ENCODE data around the gene BIRC6. TPM values are rescaled to one million over a fixed set of nuclear protein-coding genes. Genes with fewer than 3 reads are reported as not detected.

Gene BIRC6
- total RNA-seq, 1 donor, result 298 TPM

- peaks cover 22% of the 10 kb centered on the region for H3K4me1 ChIP-seq (ENCODE audit: insufficient read depth, low read length)
- no peaks in the 10 kb centered on the region for H3K9me3 ChIP-seq (ENCODE audit: low read depth, low read length)
- no peak overlapping the region for H3K4me3 ChIP-seq (ENCODE audit: low read length)
- H3K27me3 ChIP-seq (ENCODE audit: insufficient read depth, low read length), result no peaks in the 10 kb centered on the region
Measured at GRCh38 chr2:32558492-32558891, 201.7 kb downstream of the BIRC6 start.

DNA sequence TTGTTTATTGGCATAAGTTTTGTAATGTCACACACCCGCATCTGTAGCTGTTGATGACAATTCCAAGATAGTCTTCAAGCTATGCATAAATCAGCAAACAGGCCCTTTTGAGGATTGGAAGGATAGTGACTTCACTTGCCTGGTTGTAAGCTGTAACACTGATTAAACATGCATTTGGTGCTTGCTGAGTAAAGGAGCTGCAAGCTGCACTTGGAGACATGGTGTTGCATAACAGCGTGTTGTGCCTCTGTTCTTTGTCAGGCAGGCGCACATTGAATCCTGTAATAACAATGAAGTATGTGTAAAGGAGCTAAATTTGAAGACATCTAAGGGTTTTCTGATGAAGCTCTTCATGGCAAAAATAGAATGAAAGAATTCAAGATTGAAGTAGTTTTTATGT is 202.3 kb downstream of the BIRC6 start:
- no peak overlapping the region for H3K4me3 ChIP-seq (ENCODE audit: low read length)
- H3K27me3 ChIP-seq (ENCODE audit: insufficient read depth, low read length), result no peaks in the 10 kb centered on the region

GRCh38 chr2:32562906-32563305 is 206.1 kb downstream of the BIRC6 start:
- H3K4me3 ChIP-seq (ENCODE audit: low read length), result no peak overlapping the region
- peaks cover 22% of the 10 kb centered on the region for H3K4me1 ChIP-seq (ENCODE audit: insufficient read depth, low read length)
- H3K27me3 ChIP-seq (ENCODE audit: insufficient read depth, low read length), result no peaks in the 10 kb centered on the region
- H3K9me3 ChIP-seq (ENCODE audit: low read depth, low read length), result peaks cover 8% of the 10 kb centered on the region

More for the DNA sequence above, 202.3 kb downstream of the BIRC6 start:
- Histone ChIP-seq H3K4me1 (ENCODE audit: insufficient read depth, low read length) (peaks cover 22% of the 10 kb centered on the region), H3K9me3 (ENCODE audit: low read depth, low read length) (no peaks in the 10 kb centered on the region)

- Histone ChIP-seq H3K4me1 (ENCODE audit: insufficient read depth, low read length) (peaks cover 16% of the 10 kb centered on the region), H3K4me3 (ENCODE audit: low read length) (no peak overlapping the region), H3K27me3 (ENCODE audit: insufficient read depth, low read length) (no peaks in the 10 kb centered on the region), H3K9me3 (ENCODE audit: low read depth, low read length) (peaks cover 8% of the 10 kb centered on the region)
Measured at GRCh38 chr2:32564417-32565035, 207.7 kb downstream of the BIRC6 start.

DNA sequence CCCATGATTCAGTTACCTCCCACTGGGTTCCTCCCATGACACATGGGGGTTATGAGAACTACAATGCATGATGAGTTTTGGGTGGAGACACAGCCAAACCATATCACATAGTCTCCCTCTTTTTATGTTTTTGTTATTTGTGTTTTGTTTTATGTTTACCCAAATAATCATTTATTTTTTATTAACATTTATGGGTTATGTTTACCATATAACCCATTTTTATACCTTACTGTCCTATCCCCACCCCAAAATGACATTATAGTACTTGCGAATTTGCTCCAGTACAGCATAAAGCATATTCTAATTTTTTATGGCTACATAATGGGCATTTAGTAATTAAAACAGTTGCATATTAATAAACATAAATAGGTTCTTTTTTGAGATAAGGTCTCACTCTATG is 209.1 kb downstream of the BIRC6 start:
- peaks cover 8% of the 10 kb centered on the region for H3K4me1 ChIP-seq (ENCODE audit: insufficient read depth, low read length)
- no peaks in the 10 kb centered on the region for H3K27me3 ChIP-seq (ENCODE audit: insufficient read depth, low read length)
- H3K4me3 ChIP-seq (ENCODE audit: low read length), result no peak overlapping the region
- peaks cover 8% of the 10 kb centered on the region for H3K9me3 ChIP-seq (ENCODE audit: low read depth, low read length)

GRCh38 chr2:32572030-32572429 is 215.2 kb downstream of the BIRC6 start:
- H3K27me3 ChIP-seq (ENCODE audit: insufficient read depth, low read length), result no peaks in the 10 kb centered on the region
- peaks cover 10% of the 10 kb centered on the region for H3K4me1 ChIP-seq (ENCODE audit: insufficient read depth, low read length)
- H3K4me3 ChIP-seq (ENCODE audit: low read length), result no peak overlapping the region
- no peaks in the 10 kb centered on the region for H3K9me3 ChIP-seq (ENCODE audit: low read depth, low read length)

GRCh38 chr2:32572737-32573136 is 215.9 kb downstream of the BIRC6 start:
- Histone ChIP-seq H3K4me1 (ENCODE audit: insufficient read depth, low read length) (peaks cover 10% of the 10 kb centered on the region), H3K27me3 (ENCODE audit: insufficient read depth, low read length) (no peaks in the 10 kb centered on the region), H3K9me3 (ENCODE audit: low read depth, low read length) (no peaks in the 10 kb centered on the region), H3K4me3 (ENCODE audit: low read length) (no peak overlapping the region)

DNA sequence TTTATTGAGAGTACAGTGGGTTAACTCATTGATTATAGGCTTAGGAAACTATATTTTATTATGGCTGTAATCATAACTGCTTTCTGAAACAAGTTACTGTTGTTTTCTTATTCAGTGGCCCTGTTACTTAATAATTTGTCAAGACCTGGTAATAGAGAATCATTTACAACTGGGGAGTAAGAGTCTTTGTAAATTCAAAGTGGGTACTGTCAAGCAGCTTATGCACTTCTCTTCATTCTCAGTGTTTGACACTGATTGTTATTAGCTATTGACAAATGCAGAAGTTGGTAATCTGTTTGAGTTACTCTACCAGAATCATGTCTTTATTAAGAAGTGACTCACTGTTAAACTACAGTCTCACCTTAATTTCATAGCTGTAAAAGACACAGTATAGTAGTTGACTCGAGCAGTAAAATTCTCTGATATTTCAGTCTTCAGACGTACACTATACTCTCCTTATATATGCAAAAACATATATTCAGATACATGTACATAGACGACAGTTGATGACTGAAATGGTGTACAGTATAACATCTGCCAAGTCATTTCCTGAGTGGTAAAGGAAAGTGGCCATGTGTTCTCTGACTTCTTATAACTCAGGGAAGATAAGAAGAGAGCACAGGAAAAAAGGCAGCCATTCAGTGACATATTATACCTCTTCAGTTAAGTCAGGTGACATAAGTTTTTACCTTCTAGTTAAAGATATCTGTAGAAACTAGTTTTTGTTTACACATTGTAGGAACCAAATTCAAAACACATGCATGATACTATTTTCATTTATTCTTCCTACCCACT is 235.0 kb downstream of the BIRC6 start:
- H3K4me1 ChIP-seq (ENCODE audit: insufficient read depth, low read length), result peaks cover 11% of the 10 kb centered on the region
- no peak overlapping the region for H3K4me3 ChIP-seq (ENCODE audit: low read length)
- no peaks in the 10 kb centered on the region for H3K27me3 ChIP-seq (ENCODE audit: insufficient read depth, low read length)
- H3K9me3 ChIP-seq (ENCODE audit: low read depth, low read length), result no peaks in the 10 kb centered on the region

- no peaks in the 10 kb centered on the region for H3K9me3 ChIP-seq (ENCODE audit: low read depth, low read length)
- H3K27me3 ChIP-seq (ENCODE audit: insufficient read depth, low read length), result no peaks in the 10 kb centered on the region
- H3K4me3 ChIP-seq (ENCODE audit: low read length), result no peak overlapping the region
- peaks cover 11% of the 10 kb centered on the region for H3K4me1 ChIP-seq (ENCODE audit: insufficient read depth, low read length)
Measured at GRCh38 chr2:32594573-32594972, 237.8 kb downstream of the BIRC6 start.

GRCh38 chr2:32611366-32611765 is 254.5 kb downstream of the BIRC6 start:
- Histone ChIP-seq H3K4me3 (ENCODE audit: low read length) (no peak overlapping the region), H3K9me3 (ENCODE audit: low read depth, low read length) (no peaks in the 10 kb centered on the region), H3K4me1 (ENCODE audit: insufficient read depth, low read length) (no peaks in the 10 kb centered on the region), H3K27me3 (ENCODE audit: insufficient read depth, low read length) (no peaks in the 10 kb centered on the region)

GRCh38 chr2:32611771-32612170 is 254.9 kb downstream of the BIRC6 start:
- H3K27me3 ChIP-seq (ENCODE audit: insufficient read depth, low read length), result no peaks in the 10 kb centered on the region
- H3K9me3 ChIP-seq (ENCODE audit: low read depth, low read length), result no peaks in the 10 kb centered on the region
- no peak overlapping the region for H3K4me3 ChIP-seq (ENCODE audit: low read length)
- no peaks in the 10 kb centered on the region for H3K4me1 ChIP-seq (ENCODE audit: insufficient read depth, low read length)

GRCh38 chr2:32614084-32614483 is 257.3 kb downstream of the BIRC6 start:
- Histone ChIP-seq H3K4me1 (ENCODE audit: insufficient read depth, low read length) (no peaks in the 10 kb centered on the region), H3K9me3 (ENCODE audit: low read depth, low read length) (no peaks in the 10 kb centered on the region), H3K4me3 (ENCODE audit: low read length) (no peak overlapping the region), H3K27me3 (ENCODE audit: insufficient read depth, low read length) (no peaks in the 10 kb centered on the region)

DNA sequence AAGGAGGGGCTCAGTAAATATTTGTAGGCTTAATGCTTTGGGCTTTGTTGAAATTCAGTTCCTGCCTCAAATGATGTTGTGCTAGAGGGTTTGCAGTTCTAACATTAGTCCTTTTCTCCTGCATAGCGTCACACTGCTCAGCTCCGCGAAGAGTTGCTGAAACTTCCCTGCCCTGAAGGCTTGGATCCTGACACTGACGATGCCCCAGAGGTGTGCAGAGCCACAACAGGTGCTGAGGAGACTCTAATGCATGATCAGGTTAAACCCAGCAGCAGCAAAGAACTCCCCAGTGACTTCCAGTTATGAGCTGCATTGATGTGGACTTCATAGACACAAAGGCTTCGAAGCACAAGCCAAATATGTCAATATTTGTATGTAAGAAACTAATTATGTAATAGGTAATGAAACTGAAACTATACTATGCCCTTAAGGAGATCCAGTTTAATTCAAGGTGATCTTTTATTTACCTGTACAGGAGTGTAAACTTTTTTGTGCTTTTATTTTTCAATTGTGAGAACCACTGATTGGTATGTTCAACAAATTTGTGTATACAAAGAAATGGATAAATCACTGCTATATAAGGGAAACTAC is 260.9 kb downstream of the BIRC6 start:
- H3K4me3 ChIP-seq (ENCODE audit: low read length), result no peak overlapping the region
- no peaks in the 10 kb centered on the region for H3K27me3 ChIP-seq (ENCODE audit: insufficient read depth, low read length)
- no peaks in the 10 kb centered on the region for H3K9me3 ChIP-seq (ENCODE audit: low read depth, low read length)
- no peaks in the 10 kb centered on the region for H3K4me1 ChIP-seq (ENCODE audit: insufficient read depth, low read length)

GRCh38 chr2:32622570-32623310 is 265.9 kb downstream of the BIRC6 start:
- H3K4me3 ChIP-seq (ENCODE audit: low read length), result no peak overlapping the region
- peaks cover 6% of the 10 kb centered on the region for H3K4me1 ChIP-seq (ENCODE audit: insufficient read depth, low read length)
- no peaks in the 10 kb centered on the region for H3K9me3 ChIP-seq (ENCODE audit: low read depth, low read length)

GRCh38 chr2:32623311-32623706 is 266.5 kb downstream of the BIRC6 start:
- H3K4me3 ChIP-seq (ENCODE audit: low read length), result no peak overlapping the region
- H3K27me3 ChIP-seq (ENCODE audit: insufficient read depth, low read length), result no peaks in the 10 kb centered on the region

More at GRCh38 chr2:32622570-32623310, 265.9 kb downstream of the BIRC6 start:
- no peaks in the 10 kb centered on the region for H3K27me3 ChIP-seq (ENCODE audit: insufficient read depth, low read length)

More at GRCh38 chr2:32623311-32623706, 266.5 kb downstream of the BIRC6 start:
- H3K4me1 ChIP-seq (ENCODE audit: insufficient read depth, low read length), result peaks cover 7% of the 10 kb centered on the region
- no peaks in the 10 kb centered on the region for H3K9me3 ChIP-seq (ENCODE audit: low read depth, low read length)

All from mononuclear cell (primary cell).